Activated naive CD4-positive, alpha-beta T cell treated with anti-CD3 and anti-CD28 coated beads, Interleukin-2, amount 50 U/mL, for 72 hours (primary cell): ENCODE measurements around the gene CDHR1. TPM values are rescaled to one million over a fixed set of nuclear protein-coding genes. Genes with fewer than 3 reads are reported as not detected.

Experiments used
- ATAC-seq, 2 donors: fragments of 150-1000 bp; cut with Tn5 transposase; 2 replicates each; pipeline ENCODE4 v1.10.0; 2021; ENCODE audit warnings: mild to moderate bottlenecking in 2 of 2, moderate library complexity in 2 of 2
- DNase-seq, 2 donors: peaks; one replicate each; pipeline ENCODE4 v3.0.0; 2021 to 2022; ENCODE audit warnings: low spot score in 2 of 2
- H3K27ac Mint-ChIP-seq, 2 donors: one replicate each; pipeline ENCODE4 v1.8.0; 2022; ENCODE audit warnings: mild to moderate bottlenecking in 2 of 2, mixed read lengths in 2 of 2
- H3K36me3 Mint-ChIP-seq, 2 donors: one replicate each; pipeline ENCODE4 v1.8.0; 2022; ENCODE audit warnings: mixed read lengths in 2 of 2
- H3K9me3 Mint-ChIP-seq, 2 donors: one replicate each; pipeline ENCODE4 v1.8.0; 2022; ENCODE audit warnings: mixed read lengths in 2 of 2
- total RNA-seq, 2 donors: library from RNA; stranded (reverse); gene quantifications; one replicate each; pipeline ENCODE4 v1.2.3, GENCODE V29; 2022

The CDHR1 gene
- total RNA-seq, 2 donors from 2014 or later: 0.64 to 1.1 TPM

GRCh38 chr10:84262190-84262956 is 68.0 kb downstream of the CDHR1 start:
- Mint-ChIP-seq H3K9me3 (no peaks in the 10 kb centered on the region), H3K36me3 (no peaks in the 10 kb centered on the region), H3K27ac (no peak overlapping the region)
- DNase-seq (no peak), ATAC-seq (no peak)

GRCh38 chr10:84263716-84264115 is 69.4 kb downstream of the CDHR1 start:
- Mint-ChIP-seq H3K36me3 (no peaks in the 10 kb centered on the region), H3K9me3 (no peaks in the 10 kb centered on the region), H3K27ac (no peak overlapping the region)
- DNase-seq: no peak
- ATAC-seq: no peak

GRCh38 chr10:84264611-84265141 is 70.3 kb downstream of the CDHR1 start:
- DNase-seq (peak; percentile 71 to 77), ATAC-seq (peak; percentile 82 to 86)
- Mint-ChIP-seq H3K9me3 (no peaks in the 10 kb centered on the region), H3K27ac (peak overlapping the region in 1 of 2 donors; percentile 65), H3K36me3 (no peaks in the 10 kb centered on the region)

GRCh38 chr10:84265418-84265817 is 71.1 kb downstream of the CDHR1 start:
- DNase-seq: no peak
- no peaks in the 10 kb centered on the region for H3K36me3 Mint-ChIP-seq
- H3K9me3 Mint-ChIP-seq: no peaks in the 10 kb centered on the region
- peak overlapping the region in 1 of 2 donors; percentile 19 for H3K27ac Mint-ChIP-seq
- no peak for ATAC-seq

GRCh38 chr10:84267503-84268126 is 73.3 kb downstream of the CDHR1 start:
- no peaks in the 10 kb centered on the region for H3K9me3 Mint-ChIP-seq
- peak overlapping the region in 1 of 2 donors; percentile 4 for H3K27ac Mint-ChIP-seq
- DNase-seq (peak; percentile 74 to 87), ATAC-seq (peak; percentile 91)
- no peaks in the 10 kb centered on the region for H3K36me3 Mint-ChIP-seq

GRCh38 chr10:84269162-84269561 is 74.8 kb downstream of the CDHR1 start:
- Mint-ChIP-seq H3K9me3 (no peaks in the 10 kb centered on the region), H3K36me3 (no peaks in the 10 kb centered on the region), H3K27ac (no peak overlapping the region)
- ATAC-seq (no peak), DNase-seq (no peak)

Other genes with a start within 250 kb of the CDHR1 start
- gene GHITM, start 55.0 kb upstream of the CDHR1 start, total RNA-seq: 100 to 1,000 TPM; 169 to 227 TPM
- gene GPR15LG, start 20.7 kb upstream of the CDHR1 start, total RNA-seq: not detected
- not detected for gene LRIT2, start 31.0 kb downstream of the CDHR1 start, total RNA-seq
- gene LRIT1, start 47.0 kb downstream of the CDHR1 start, total RNA-seq: not detected
- gene RGR, start 50.5 kb downstream of the CDHR1 start, total RNA-seq: not detected
- gene CCSER2, start 134.1 kb downstream of the CDHR1 start, total RNA-seq: 10 to 100 TPM; 73.1 to 74.1 TPM